ENCODE data around the gene PIK3R5.
A peak's percentile ranks its signal among the peaks of the same experiment; 100 is the strongest.

GRCh38 chr17:8894673-8895578 is 70.6 kb downstream of the PIK3R5 start:
- TF ChIP-seq CTCF (IDR thresholded peaks at IDR 0.05; ENCODE audit: low read depth, low read length) (peak; percentile 66), POLR2A (IDR thresholded peaks at IDR 0.05; ENCODE audit: extremely low read depth, insufficient read length) (no peak), MAX (IDR thresholded peaks at IDR 0.05; ENCODE audit: low read depth, low read length) (peak; percentile 58), MYC (IDR thresholded peaks at IDR 0.05; ENCODE audit: low read depth, low read length) (no peak)
